Effector CD8-positive, alpha-beta T cell (primary cell): ENCODE data around the gene TUBG2.
A peak's percentile ranks its signal among the peaks of the same experiment; 100 is the strongest.

Source experiments
- DNase-seq: peaks from one replicate; lab custom pipeline; 2025; lab: John Stamatoyannopoulos, UW

TUBG2 gene

DNA sequence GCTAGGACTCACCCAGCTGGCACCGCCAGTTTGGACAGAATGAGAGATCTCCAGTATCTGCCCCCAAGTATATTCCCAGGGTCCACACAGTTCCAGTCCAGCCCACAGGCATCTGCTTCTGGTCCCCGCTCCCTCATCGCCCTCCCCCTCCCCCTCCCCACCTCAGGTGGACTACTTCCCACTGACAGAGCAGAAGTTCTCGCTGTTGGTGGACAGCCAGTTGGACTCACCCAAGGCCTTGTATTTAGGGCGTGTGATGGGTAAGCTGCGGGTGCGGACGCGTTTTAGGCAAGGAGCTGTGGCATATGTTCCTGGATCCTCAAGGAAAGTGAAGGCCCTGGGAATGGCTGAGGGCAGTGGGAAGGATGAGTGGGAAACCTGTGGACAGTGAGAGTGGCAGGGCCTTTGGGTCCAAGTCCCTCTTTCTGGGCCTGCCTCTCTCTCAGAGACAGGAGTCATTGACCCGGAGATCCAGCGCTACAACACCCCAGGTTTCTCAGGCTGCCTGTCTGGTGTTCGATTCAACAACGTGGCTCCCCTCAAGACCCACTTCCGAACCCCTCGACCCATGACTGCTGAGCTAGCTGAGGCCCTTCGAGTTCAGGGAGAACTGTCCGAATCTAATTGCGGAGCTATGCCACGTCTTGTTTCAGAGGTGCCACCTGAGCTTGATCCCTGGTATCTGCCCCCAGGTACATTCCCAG is 38.2 kb downstream of the TUBG2 start:
- DNase-seq = no peak

DNA sequence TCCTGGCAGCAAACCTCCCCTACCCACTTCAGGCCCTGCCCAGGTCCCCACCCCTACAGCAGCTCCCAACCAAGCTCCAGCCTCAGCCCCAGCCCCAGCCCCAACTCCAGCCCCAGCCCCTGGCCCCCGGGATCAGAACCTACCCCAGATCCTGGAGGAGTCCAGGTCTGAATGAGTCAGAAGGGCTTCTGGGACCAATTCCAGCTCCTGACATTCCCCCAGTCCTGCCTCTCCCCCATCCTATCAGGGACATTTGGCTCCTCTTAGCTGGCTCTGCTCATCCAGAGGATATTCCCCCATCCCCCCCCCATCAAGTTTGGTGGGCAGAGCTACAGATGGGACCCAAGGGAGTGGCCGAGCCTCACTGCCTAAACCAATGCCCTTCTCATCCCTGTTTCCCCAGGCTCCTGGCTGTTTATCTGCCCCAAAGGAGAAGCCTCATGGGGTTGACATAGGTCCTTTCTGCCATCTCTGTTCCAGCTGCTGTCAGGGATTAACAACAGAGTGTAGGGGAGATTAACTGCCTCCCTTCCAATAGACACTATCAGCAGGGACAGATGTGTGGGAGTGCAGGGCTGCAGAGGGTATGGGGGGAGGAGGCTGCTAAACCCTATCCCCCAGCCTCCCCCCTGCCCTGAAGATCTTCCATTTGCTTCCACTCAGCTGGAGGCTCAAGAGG is 39.8 kb downstream of the TUBG2 start:
- no peak for DNase-seq

- DNase-seq = no peak
Observed at GRCh38 chr17:42699415-42699740, 40.3 kb downstream of the TUBG2 start.

DNA sequence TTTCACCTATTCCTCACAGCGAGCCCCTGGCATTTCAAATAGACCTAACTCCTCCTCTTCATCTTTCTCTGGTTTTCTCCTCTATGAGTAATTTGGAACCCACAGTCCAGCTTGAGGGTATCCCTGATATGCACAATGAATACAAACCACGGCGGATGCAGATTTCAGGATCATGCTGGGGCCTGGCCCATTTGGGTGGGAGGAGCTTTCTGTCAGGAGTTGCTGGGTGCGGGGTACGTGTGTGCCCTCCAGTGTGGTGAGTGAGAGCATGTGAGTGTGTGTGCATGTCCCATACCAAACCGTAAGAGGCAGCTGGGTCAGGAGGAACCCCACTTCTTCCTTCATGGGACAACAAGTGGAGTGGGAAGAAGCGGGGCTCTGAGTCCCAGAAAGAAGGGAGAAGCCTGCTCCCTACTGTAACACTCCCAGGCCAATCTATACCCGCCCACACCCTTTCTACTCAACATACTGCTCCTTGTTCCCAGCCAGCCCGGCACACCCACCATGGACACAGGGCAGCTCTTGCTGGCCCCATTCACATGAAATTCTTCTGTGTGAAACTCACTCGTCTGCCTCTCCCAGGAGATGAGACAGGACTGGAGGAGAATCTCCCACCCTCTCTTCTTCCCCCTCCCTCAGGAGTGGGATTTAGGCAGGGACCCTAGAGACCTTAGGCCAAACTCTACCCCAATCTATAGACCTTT is 41.7 kb downstream of the TUBG2 start:
- no peak for DNase-seq

GRCh38 chr17:42702446-42702845 is 43.4 kb downstream of the TUBG2 start:
- DNase-seq = no peak

DNA sequence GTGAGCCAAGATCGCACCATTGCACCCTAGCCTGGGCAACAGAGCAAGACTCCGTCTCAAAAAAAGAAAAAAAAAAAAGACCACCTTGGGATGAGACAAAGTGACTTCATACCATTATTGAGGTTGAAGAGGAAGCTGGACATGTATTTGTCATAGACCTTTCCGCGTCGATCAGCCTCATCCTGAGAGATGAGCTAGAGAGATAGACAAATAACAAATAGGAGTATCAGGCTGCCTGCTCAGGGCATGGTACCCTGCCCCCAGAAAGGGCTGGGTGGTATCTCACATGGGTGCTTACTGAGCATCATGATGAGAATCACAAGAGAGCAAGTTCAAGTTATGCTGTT is 45.4 kb downstream of the TUBG2 start:
- no peak for DNase-seq

DNA sequence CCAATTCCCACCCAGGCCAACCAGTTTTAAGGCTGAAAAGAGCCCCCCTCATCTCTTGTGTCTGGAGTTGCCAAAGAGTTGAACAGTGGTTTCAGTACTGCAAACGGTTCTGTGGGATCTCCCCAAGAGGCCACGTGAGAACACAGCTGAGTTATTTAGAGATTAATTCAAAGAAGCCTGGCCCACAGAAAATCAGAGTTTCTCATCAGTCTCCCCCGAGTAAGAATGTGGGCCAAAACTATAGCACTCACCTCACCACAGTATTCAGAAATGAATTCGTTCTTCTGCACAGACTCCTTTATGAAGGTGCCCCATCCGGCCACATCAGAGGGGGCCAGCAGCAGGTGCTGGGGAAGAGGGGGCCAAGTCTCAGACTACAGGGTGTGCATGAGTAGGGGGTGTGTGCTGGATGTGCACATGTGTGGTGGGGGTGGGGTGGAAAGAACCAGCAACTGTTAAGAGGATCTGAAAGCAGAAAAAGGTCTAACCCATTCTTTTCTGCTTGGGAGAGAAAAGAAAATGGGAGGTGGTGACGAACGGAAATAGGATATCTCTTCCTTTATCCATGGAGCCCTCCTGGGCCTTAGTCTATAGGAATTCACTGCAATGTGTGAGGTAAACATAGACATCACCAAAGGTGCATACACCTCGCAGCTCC is 45.9 kb downstream of the TUBG2 start:
- no peak for DNase-seq

- DNase-seq = peak; percentile 6
Observed at GRCh38 chr17:42706732-42707131, 47.6 kb downstream of the TUBG2 start.

GRCh38 chr17:42708588-42708987 is 49.5 kb downstream of the TUBG2 start:
- DNase-seq = no peak

- no peak for DNase-seq
Observed at GRCh38 chr17:42709561-42709960, 50.5 kb downstream of the TUBG2 start.
